ENCODE results near the gene C20orf144.

Gene C20orf144

DNA sequence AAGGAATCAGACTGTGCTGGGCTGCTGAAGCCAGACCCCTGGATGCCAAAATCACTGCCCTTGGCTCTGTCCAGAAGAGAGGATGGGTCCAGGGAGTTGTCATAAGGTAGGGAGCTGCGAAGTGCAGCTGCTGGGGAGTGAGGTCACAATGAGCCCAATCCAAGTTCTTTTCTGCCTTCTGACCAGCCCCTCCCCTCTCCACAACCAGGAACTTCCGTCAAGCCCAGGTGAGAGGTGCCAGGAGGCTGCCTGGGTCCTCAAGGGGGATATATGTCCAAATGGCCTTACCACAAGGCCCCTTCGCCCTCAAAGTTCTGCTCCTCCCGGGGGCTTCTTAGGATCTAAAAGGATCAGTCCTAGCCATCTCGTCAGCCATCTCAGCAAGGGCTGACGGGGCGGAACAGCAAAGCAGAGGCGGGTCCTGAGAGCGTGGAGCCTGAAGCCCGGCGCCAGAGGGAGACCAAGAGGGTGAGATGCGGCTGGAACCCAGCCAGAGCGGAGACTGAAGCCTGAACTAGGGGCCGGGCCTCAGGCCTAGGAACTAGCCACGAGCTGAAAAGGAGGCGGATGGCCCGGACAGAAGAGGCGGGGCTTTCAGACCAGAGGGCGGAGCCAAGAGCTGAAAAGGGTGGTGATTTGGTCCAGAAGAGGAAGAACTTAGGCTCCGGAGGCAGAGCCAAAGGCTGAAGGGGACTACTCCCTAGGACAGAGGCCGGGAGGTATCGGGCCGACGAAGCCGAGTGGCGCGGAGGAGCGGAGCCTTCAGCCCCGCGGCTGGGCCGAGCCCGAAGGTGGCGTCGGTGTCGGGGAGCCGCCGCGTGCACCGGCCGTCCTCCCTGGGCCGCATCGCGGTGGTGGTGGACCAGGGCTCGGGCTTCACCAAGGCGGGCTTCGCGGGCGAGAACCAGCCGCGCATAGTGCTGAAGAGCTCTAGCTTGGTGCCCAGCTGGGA lies 4.4 kb downstream of the C20orf144 start, which contains the start of gene ACTL10:
TSS of gene ACTL10 (plus strand) at position 651 of the 952 bp plus-strand sequence. CDS start 555 bp downstream, outside the sequence.
- FAIRE-seq, result no peak

DNA sequence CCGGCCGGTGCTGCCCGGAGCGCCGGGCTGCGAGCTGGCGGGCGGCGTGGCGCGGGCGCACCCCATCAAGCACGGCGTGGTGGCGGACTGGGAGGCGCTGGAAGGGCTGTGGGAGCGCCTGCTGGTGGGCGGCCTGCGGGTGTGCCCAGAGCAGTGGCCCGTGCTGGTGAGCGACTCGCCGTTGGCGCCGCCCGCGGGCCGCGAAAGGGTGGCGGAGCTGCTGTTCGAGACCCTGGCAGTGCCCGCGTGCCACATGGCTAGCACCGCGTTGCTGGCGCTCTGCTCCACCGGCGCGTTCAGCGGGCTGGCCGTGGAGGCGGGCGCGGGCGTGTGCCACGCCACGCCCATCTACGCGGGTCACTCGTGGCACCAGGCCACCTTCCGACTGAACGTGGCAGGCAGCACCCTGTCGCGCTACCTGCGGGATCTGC lies 5.1 kb downstream of the C20orf144 start:
- no peak for FAIRE-seq

DNA sequence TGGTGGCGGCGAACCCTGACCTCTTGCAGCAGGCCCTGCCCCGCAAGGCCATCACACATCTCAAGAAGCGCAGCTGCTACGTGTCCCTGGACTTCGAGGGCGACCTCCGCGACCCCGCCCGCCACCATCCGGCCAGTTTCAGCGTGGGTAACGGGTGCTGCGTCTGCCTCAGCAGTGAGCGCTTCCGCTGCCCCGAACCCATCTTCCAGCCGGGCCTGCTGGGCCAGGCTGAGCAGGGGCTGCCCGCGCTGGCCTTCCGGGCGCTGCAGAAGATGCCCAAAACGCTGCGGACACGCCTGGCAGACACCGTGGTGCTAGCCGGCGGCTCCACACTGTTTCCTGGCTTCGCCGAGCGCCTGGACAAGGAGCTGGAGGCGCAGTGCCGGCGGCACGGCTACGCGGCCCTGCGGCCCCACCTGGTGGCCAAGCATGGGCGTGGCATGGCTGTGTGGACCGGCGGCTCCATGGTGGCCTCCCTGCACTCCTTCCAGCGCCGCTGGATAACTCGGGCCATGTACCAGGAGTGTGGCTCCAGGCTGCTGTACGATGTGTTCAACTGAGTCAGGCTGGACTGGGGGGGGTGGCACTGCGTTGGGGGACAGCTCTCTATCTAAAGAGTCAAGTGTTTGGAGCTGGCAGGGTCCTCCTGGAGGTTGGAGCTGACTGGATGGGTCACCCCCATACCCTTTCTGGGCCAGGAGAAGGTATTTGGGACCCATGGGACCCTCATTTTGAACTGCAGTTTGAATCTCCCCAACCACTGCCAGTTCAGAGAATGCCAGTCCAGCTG lies 5.7 kb downstream of the C20orf144 start:
- FAIRE-seq, result no peak

DNA sequence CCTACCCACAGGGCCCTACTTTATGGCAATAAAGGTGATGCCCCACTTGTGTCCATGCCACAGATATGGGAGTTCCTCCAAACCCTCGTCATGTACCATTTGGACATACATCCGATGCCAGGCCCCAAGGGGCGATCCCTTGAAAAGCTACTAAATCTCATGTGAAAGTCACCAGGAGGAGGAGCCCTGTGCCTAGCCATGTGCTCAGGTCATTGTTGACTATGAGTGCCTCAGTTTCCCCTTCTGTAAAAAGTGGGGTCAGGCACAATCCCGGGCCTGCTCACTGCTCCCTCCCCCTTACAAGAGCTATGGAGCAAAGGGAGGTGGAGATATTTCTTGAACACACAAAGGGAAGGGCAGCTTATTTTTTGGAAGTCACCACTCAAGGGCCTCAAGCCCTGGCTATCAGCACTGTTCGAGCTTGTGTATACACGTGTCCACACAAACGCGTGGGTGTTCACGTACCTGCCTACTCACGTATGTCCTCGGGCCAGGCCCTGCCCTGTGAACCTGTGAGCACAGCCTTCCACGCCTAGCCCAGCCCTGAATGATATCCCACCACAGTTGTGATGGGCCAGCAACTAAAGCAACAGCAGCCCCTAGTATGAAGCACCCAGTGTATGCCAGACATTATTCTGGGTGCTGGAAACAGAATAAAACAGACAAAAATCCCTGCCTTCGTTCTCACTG lies 6.5 kb downstream of the C20orf144 start:
- no peak for FAIRE-seq

DNA sequence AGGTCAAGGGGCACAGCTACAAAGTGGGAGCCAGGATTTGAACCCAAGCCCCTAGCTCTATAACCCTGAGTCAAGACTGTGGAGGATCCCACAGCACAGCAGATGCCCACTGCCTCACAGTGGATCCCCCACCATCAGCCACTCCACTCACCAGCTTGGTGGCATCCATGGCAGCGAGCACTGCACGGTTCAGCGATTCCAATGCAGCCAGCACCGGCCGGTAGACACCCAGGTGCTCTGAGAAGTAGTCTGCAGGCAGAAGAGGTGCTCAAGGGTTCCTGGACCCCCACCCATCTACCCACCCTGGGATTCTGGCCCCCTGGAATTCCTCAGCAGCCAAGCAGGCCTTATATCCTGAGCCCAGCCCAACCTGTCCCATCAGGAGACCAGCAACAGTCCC lies 7.1 kb downstream of the C20orf144 start:
- no peak for FAIRE-seq

DNA sequence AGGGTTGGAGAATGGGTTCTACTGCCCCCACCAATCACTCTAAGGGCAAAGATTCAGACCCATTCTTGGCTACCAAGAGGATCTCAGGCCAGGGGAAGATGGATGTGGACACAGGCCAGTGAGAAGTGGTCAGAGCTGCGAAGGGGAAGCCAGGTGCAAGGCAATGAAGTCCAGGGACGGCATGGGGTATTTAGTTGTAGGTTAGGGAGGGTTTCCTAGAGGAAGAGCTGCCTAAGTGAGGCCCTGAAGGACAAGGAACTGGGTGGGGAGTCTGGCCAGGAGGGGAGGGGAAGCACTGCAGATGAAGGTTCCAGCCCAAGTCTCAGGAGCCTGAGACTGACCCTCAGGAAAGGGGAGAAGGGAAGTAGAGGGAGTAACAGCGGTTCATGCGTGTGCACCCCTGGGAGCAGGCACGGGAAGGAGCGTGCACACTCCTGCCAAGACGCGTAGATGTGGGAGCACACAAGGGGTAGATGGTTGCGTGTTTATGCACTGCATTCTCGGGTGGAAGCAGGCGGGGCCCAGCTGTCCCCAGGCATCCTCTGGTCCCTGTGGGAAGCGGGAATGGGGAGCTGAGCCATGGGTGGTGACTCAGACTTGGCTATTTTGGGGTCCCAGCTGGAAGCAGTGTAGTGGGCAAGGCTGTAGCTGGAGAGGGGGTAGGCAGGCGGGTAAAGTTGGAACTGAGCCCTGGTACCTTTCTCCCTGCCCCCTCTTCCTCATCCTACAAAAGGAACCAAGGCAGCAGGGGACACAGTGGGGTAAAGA lies 7.9 kb downstream of the C20orf144 start:
- no peak for FAIRE-seq

DNA sequence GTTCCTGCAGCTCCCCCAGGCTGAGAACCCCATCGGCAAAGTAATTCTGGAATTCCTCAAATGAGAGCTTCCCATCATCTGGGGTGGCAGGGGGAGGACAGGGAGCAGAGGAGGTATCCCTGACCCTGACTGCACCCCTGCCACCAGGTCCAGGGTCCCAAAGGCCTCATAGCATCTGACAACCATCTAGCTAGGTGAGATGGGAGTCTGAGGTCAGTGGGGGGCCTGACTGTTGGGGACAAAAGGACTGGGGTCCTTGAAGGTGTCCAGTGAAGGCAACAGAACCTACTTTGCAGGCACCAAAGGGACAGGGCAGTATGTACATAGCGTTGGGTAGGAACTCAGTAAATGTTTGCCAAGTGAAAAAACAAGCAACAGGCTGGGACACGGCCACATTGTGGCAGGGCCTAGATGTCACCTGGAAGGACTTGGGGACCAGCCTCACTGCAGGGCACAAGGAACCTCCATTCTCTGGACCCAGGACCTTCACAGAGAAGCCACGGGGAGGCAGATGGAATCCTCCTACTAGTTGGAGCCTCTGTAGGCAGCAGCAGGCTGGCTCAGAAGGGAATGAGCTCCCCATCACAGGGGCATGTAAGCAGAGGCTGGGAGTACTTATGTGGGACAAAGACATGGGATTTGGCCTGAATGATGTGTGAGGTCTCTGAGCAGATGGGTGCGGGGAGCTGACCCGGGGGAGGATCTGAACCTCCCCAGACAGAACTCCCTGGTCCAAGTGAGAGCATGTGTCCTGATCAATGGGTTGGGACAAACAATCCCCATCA lies 8.8 kb downstream of the C20orf144 start:
- FAIRE-seq, result no peak

DNA sequence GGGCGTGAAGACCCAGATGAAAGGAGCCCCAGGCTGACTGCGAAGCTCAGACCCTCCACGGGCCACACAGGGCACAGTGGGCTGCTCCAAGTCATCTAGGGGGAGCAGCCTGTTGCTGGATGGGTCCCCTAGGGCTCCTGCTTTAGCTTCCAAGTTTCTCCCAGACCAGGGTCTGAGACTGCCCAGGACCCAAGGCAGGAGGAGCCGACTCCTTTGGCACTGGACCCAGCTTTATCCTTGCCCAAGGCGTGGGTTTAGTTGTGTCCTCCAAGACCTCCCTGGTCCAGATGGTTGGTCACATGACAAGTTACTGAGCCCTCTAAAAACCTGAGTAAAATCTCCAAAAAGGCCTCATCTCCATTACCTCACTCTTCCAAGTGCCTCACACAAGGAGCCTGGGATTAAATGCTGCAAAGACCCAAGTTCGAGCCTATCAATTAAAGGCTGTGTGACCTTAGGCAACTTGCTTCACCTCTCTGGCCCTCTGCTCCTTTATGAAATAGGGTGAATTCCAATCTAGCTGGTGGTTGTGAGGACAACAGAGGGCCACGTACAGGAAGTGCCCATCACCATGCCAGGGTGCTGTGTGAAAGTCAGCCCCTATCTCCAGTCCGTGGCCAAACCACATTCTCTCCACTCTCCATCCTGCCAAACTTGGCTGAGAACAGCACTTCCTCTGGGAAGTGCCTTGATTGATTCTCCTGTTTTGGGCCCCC lies 9.6 kb downstream of the C20orf144 start:
- no peak for FAIRE-seq

DNA sequence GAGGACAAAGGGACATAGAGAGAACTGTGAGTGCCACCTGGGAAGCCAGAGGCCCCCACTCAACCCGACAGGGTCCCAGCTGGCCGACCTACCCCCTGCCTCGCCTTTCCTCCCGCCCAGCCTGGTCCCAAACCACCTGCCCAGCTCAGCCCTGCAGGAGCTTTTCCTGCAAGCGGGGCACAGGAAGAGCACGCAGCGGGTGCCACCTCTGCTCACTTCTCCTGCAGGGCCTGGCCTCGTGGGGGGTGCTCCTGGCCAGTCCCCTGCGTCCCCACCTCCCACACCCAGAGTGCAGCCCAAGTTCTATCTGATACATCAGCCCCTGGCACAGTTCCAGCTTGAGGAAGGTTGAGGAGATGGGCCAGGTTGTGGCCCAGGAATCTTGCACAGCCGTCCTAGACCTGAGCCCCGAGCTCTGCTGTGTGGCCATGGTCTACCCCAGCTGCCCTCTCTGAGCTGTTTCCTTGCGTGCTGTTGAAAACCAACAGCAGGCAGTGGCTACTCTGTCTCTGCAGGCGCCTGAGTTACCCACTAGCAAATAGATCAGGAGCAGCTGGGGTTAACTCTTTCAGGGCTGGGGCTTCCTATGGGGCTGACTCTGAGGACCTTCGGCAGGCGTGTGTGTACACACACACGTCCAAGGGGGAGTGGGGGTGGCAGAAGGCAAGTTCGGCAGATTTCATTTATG lies 10.4 kb downstream of the C20orf144 start:
- no peak for FAIRE-seq

DNA sequence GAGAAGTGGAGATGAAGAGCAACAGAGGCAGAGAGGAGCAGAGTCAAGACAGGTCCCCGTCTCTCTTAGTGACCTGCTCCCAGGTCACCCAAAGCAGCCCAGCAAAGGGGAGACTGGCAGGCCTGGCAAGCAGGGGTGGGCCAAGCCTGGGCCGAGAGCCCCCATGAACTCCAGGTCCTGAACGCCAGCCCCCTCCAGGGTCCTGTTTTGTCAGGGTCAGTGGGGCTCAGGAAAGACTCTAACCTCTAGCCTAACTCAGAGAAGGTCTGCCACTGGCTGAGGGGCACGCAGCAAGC lies 10.9 kb downstream of the C20orf144 start:
- no peak for FAIRE-seq

DNA sequence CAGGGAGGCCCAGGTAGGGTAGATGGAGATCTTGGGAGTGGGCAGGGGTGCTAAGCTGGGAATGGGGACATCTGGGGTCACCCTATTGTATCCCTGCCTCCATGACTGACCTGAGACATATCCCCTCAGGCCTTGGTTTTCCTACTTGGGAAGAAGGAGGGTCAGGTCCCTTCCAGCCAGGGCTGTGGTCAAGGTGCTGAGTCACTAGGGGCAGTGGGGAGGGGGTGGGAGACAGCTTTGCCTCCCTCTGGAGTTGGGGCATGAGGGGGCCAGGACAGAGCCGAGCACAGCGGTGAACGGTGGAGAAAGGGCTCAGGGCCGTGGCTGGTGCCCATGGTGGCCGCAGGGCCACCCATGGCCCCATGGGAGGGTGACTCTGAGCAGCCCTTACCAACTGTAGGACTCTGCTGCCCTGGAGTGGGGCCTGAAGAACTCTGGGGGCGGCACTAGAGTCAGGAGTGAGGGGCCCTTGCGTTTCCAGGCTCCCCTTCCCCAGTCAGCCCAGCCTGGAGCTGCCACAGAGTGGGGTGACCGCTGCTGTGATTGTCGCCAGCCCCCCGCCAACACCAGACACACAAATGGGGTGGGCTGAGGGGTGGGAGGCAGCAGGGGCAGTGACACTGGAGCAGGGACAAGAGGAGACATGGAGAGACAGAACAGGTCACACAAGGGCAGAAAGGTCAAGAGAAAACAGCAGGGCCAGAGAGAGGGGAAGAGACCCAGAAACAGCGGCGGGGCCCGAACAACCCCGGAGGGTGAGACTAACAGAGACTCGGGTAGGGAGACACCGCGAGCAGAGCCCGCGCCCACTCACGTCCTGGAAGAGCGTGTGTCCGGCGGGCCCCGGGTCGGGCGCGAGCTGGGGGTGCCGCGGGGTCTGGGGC lies 11.5 kb downstream of the C20orf144 start:
- FAIRE-seq, result no peak

DNA sequence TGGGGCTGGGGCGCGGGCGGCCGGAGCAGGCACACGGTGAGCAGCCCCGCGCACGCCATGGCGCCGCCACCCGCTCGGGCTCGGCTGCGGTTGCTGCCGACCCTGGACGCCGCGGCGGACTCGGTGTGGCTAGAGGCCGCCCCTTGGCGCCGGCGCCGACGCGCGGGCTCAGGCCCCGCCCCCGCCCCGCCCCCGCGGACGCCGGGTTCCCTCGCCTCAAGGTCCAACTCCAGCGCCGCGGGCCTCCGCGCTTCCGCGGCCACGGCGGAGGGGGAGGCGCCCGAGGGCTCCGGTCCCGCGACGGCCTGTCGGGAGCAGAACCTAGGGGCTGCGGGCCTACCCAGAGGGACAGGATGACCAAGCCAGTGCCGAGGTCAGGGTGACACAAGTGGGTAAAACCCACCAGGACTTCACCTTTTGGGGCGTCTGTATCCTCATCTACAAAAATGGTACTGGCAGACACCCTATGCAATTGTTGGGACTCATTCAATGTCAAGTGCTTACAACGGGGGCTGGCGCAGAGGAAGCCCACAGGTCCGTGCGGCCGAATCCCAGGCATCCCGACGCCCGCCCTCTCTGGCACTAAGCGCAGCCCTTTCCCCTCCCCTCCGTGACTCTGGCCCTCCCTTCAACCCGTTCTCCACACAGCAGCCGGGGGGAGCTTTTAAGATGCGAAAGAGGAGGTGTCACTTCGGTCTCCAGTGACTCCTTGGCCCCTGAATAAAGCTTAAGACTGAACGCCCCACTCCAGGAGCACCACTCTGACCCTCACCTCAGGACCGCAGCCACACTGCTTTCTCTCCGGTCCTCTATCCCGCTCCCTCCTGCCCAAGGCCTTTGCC lies 12.4 kb downstream of the C20orf144 start, which contains the start of gene NECAB3:
TSS of gene NECAB3 (minus strand) at position 135 of the 842 bp plus-strand sequence. CDS start at position 59, 76 bp downstream.
- FAIRE-seq, result no peak

DNA sequence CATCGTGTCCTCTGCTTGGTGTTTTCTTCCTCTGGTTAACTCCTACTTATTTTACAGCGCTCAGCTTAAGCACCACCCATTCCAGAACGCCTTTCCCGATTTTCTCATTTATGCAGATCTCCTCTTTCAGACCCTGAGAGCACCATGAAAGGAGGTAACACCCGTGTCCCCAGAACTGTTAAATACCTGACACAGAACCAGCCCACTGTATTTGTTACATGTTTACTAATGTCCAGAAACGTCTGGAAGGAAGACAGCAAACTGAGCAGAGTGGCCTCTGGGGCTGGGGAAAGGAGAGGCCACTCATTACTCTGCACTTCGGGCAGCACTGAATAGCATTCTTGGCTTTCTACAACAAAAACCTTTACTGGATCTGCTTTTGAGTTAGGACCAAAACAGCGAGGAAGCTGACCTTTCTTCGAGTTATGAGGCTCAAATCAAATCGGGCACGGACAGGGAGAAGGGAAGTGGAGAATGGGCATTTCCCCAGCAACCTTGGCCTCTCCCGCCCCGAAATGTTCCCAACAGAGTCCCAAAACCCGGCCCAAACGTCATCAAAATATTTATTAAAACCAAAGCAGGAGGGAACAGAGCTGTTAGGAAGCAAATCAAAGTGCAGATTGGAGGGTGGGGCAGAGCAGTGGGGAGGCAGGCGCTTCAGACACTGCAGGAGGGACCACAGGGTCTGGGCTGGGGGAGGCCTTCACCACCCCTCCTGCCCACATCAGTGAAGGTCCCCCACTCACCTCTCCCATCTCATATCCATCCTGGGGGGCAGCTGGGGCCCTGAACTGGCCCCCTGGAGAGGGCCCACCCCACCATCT lies 13.2 kb downstream of the C20orf144 start:
- no peak for FAIRE-seq

DNA sequence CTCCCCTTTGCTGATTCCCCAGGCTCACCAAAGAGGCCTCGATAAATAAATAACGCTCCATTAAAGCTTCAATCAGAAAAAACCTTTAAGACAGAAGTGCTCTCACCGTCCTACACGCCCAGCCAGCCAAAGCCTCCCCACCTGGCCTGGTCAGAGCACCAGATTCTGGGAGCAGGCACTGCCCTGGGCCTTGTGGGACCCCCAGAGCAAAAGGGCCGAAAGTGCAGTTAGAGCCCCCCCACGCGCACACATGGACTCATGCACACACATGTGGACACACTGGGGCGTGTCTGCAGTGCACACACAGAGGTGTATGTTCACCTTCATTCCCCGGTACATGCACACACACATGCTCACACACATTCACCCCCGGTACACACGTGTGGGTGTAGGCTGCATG lies 14.0 kb downstream of the C20orf144 start:
- FAIRE-seq, result no peak

DNA sequence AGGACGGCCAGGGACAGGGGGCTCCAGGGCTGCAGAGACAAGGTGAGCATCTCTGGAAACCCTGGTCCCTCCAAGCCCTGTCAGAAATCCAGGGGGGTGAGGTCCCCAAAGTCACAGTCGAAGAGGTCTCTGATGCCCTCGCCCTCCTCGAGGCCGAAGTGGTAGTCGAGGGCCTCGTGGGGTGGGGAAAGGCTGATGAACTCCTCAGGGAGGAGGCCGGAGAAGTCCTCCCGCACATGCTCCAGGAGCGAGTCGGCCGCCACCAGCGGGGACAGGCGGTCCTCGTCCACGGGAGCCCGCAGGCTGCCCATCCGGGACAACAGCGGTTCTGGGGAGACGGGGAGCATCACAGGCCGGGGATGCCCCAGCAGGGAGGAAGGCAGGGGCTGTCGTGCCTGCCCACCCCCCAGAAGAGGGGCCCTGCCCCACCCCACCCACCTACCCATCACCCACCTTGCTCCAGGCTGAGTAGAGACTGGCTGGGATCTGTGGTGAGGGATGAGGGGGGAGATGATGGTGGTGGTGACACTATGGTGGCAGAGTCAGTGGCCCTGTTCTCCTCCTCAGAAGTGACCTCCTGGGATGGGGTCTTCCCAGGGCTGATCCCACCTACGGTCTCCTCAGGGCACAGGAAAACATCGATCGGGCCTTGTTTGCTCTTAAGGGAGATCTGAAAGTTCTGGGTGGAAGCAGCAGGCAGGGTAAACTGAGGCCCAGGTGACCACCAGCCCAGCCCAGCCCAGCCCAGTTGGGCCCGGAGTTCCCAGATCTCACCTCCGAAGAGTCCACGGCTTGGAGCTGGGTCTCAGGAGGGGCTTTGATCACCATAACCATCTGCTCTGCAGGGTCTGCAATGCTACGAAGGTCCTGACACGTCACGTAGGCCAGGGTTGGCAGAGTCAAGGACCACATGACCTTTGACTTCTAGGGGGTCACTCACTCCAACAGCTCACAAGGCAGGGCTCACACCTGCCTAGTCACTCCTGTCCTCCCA lies 14.8 kb downstream of the C20orf144 start:
- no peak for FAIRE-seq

All from A204.1 (cell line).